ENCODE data around the gene PPP2R2C.

DNA sequence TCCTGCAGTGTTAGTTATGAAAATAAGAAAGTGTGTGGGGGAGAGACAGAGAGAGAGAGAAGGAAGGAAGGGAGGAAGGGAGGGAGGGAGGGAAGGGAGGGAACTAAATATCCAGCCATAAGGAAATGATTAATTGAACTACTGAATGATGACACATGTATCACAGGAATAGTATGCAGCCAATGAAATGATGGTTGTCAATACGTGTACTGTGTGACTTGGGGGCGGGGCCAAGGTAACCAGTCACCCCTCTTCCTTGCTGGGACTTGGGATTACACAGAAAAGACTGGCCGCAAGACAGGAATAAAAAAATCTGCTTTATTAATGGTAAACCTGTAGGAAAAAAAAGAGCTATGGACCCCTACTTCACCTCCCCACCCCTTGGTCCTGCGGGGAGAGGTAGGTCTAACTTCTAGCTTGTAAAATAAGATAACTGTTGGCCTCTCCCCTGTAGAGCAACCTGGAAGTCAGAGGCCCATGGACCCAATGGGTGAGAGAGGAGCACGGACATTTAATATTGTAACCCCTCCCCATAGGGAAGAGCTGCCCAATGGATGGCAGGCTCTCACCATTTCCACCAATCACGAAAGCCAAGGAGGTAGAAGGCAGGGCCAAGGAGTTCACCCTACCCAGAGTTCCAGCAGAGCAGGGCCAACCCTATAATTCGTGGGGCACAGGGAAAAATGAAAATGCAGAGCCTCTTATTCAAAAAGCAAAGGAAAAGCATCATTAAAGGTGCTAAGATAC lies 7.4 kb downstream of the PPP2R2C start:
- TF ChIP-seq POLR2AphosphoS5 (IDR thresholded peaks at IDR 0.05) = no peak
- no peak for TF ChIP-seq CTCF (IDR thresholded peaks at IDR 0.05; ENCODE audit: poor library complexity, severe bottlenecking)
- TF ChIP-seq RAD21 (conservative IDR thresholded peaks at IDR 0.05) = no peak
- TF ChIP-seq, protein P1, sequence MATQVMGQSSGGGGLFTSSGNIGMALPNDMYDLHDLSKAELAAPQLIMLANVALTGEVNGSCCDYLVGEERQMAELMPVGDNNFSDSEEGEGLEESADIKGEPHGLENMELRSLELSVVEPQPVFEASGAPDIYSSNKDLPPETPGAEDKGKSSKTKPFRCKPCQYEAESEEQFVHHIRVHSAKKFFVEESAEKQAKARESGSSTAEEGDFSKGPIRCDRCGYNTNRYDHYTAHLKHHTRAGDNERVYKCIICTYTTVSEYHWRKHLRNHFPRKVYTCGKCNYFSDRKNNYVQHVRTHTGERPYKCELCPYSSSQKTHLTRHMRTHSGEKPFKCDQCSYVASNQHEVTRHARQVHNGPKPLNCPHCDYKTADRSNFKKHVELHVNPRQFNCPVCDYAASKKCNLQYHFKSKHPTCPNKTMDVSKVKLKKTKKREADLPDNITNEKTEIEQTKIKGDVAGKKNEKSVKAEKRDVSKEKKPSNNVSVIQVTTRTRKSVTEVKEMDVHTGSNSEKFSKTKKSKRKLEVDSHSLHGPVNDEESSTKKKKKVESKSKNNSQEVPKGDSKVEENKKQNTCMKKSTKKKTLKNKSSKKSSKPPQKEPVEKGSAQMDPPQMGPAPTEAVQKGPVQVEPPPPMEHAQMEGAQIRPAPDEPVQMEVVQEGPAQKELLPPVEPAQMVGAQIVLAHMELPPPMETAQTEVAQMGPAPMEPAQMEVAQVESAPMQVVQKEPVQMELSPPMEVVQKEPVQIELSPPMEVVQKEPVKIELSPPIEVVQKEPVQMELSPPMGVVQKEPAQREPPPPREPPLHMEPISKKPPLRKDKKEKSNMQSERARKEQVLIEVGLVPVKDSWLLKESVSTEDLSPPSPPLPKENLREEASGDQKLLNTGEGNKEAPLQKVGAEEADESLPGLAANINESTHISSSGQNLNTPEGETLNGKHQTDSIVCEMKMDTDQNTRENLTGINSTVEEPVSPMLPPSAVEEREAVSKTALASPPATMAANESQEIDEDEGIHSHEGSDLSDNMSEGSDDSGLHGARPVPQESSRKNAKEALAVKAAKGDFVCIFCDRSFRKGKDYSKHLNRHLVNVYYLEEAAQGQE (IDR thresholded peaks at IDR 0.05; ENCODE audit: borderline replicate concordance) = no peak
- TF ChIP-seq EZH2 (IDR thresholded peaks at IDR 0.05; ENCODE audit: borderline replicate concordance, insufficient read depth, low read length, poor library complexity, severe bottlenecking) = no peak
- no peak for TF ChIP-seq TAF1 (IDR thresholded peaks at IDR 0.05; ENCODE audit: low read depth)
- no peak for TF ChIP-seq EP300 (conservative IDR thresholded peaks at IDR 0.05; ENCODE audit: poor library complexity, severe bottlenecking)
- TF ChIP-seq SMC3 (conservative IDR thresholded peaks at IDR 0.05; ENCODE audit: poor library complexity) = no peak
